GM10248 (cell line): ENCODE data around the gene DTX3.
A peak's percentile ranks its signal among the peaks of the same experiment; 100 is the strongest.
"Not testable (repeated sequence)": the region's sequence is repeated elsewhere in the genome, so short reads cannot be mapped to it uniquely, and the experiment has no call there.

Experiments
- CTCF ChIA-PET: fragments of 300-600 bp; sonication (Branson Sonifier 250); formaldehyde crosslinking; extraction: SDS; loops from one replicate; lab custom pipeline; 2021; ENCODE audit warnings: antibody characterized with exemption; lab: Yijun Ruan, JAX
- POLR2A ChIA-PET: fragments of 350-650 bp; sonication (Branson Sonifier 250); formaldehyde crosslinking; extraction: SDS; loops from one replicate; lab custom pipeline; 2020; ENCODE audit warnings: antibody characterized with exemption; lab: Yijun Ruan, JAX
- DNase-seq: peaks from one replicate; pipeline ENCODE4 v3.0.0; 2012; ENCODE audit errors: extremely low spot score
- TF ChIP-seq, protein P1 (sequence below): IDR thresholded peaks from 2 replicates; pipeline ENCODE4 v1.5.1; 2012; ENCODE audit warnings: mild to moderate bottlenecking, low read depth; ENCODE audit errors: extremely low read depth, missing control alignments, control extremely low read depth

DTX3 gene, protein sequence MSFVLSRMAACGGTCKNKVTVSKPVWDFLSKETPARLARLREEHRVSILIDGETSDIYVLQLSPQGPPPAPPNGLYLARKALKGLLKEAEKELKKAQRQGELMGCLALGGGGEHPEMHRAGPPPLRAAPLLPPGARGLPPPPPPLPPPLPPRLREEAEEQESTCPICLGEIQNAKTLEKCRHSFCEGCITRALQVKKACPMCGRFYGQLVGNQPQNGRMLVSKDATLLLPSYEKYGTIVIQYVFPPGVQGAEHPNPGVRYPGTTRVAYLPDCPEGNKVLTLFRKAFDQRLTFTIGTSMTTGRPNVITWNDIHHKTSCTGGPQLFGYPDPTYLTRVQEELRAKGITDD

DNA sequence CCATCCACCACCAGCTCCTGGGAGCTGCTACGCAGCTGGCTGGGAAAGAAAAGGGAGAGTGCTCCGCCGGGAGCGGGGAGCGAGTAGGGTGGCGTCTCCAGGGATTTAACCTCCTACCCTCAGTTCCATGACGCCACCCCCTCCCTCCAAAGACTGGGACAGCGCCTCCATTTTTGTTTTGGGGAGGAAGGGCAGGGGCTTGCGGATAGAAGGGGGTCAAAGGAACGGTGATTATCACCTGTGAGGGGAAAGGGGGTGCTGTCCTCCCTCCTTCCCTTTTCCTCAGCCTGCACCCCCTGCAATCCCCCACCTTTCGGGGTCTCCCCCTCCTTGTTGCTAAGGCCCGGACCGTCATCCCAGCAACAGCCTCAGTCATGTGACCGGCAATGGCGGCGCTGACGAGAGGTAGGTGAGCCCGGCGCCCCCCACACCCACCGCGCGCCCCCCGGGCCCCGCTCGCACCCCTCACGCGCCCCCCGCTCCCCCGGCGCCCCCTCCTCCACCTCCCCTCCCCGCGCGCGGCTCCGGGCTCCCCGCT is at the start of gene DTX3:
Gene DTX3 (plus strand): TSS at position 371 of the 538 bp plus-strand sequence. CDS start 1,694 bp downstream, outside the sequence.
- ChIA-PET POLR2A (no interaction called here), CTCF (interaction anchor here (1.2 to 6.0 kb wide), 2 partner anchors 18 to 21 kb away, joined by 3 to 45 read pairs; no protein-coding TSS in a partner anchor)
- peak; percentile 77 for DNase-seq
- TF ChIP-seq, protein P1, sequence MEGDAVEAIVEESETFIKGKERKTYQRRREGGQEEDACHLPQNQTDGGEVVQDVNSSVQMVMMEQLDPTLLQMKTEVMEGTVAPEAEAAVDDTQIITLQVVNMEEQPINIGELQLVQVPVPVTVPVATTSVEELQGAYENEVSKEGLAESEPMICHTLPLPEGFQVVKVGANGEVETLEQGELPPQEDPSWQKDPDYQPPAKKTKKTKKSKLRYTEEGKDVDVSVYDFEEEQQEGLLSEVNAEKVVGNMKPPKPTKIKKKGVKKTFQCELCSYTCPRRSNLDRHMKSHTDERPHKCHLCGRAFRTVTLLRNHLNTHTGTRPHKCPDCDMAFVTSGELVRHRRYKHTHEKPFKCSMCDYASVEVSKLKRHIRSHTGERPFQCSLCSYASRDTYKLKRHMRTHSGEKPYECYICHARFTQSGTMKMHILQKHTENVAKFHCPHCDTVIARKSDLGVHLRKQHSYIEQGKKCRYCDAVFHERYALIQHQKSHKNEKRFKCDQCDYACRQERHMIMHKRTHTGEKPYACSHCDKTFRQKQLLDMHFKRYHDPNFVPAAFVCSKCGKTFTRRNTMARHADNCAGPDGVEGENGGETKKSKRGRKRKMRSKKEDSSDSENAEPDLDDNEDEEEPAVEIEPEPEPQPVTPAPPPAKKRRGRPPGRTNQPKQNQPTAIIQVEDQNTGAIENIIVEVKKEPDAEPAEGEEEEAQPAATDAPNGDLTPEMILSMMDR: no peak

DNA sequence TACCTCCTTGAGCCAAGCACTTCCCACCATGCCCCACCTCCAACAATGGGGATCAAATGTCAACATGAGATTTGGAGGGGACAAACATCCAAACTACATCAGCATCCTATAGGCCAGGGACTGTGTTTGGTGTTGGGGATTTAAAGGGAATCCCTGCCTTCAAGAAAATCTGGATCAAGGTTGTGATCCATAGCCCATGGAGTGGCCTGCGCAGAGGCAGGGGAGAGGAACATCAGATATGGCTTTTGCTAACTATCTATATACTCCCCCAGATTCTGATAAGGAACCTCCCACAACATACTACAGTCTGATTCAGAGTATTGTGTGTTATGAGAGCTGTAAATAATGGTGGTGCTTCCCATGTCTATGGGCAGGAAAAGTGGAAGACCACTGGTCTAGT is 49.7 kb upstream of the DTX3 start:
- CTCF ChIA-PET: interaction anchor here (4.1 kb wide), 1 partner anchor 28 kb away, joined by 27 read pairs; no protein-coding TSS in a partner anchor

DNA sequence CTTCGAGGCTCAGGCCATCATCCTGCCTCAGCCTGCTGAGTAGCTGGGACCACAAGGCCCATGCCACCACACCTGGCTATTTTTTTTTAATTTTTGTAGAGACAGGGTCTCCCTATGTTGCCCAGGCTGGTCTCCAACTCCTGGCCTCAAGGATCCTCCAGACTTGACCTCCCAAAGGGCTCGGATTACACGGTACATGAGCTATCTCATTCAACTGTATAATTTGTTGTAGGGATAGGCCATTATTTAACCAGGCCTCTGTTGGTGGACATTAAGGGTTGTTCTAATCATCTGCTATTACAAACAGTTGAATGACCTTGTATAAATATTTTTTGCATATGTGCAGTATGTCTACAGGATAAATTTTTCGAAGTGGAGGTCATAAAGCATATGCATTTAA is 45.8 kb upstream of the DTX3 start:
- ChIA-PET CTCF (interaction anchor here (1.0 to 1.9 kb wide), 2 partner anchors 24 to 34 kb away, joined by 3 to 4 read pairs; no protein-coding TSS in a partner anchor), POLR2A (no interaction called here)
- DNase-seq: no peak
- TF ChIP-seq, protein P1: no peak

More for the DNA sequence above, 49.7 kb upstream of the DTX3 start:
- DNase-seq: no peak
- POLR2A ChIA-PET: no interaction called here
- TF ChIP-seq, protein P1: no peak

DNA sequence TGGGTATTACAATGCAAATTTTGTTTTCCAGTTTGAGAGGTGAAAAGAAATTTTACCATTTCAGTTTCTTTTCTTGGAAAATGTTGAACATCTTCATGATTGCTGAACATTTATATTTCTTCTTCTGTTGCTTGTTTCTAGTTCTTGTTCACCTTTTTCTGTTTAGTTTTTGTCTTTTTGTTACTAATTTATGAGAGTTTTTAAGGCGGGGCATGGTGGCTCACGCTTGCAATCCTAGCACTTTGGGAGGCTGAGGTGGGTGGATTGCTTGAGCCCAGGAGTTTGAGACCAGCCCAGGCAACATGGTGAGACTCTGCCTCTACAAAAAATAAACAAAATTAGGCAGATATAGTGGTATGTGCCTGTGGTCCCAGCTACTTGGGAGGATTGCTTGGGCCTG is 44.1 kb upstream of the DTX3 start:
- ChIA-PET CTCF (interaction anchor here (0.9 to 2.3 kb wide), 3 partner anchors 23 to 60 kb away, joined by 3 to 9 read pairs (median 4); no protein-coding TSS in a partner anchor), POLR2A (no interaction called here)
- TF ChIP-seq, protein P1: no peak
- DNase-seq: no peak

DNA sequence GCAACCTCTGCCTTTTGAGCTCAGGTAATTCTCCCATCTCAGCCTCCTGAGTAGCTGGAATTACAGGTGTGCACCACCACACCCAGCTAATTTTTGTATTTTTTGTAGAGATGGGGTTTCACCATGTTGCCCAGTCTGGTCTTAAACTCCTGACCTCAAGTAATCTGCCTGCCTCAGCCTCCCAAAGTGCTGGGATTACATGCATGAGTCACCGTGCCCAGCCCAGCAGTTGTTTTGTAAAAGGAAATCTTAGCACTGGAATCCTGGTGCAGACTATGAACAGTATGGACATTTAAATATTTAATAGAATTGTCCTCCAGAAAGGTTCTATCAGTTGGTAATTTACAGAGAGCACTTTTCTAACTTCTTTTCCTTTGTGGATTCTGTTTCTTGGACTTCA is 43.5 kb upstream of the DTX3 start:
- CTCF ChIA-PET: interaction anchor here (0.9 to 2.3 kb wide), 3 partner anchors 10 to 59 kb away, joined by 3 to 9 read pairs (median 4); no protein-coding TSS in a partner anchor
- POLR2A ChIA-PET, DNase-seq: not testable (repeated sequence)

DNA sequence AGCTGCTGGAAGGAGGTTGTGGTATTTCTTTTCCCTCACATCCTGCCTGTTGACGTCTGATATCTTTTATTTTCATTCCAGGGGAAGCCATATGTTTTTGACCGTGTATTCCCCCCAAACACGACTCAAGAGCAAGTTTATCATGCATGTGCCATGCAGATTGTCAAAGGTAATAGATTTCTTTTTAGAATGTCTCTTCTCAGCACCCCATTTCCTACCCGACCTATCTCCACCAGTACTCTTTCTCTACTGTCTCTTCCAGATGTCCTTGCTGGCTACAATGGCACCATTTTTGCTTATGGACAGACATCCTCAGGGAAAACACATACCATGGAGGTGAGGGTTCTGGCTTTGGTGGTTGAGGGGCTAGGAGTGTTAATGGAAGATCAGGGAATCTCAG is 41.3 kb upstream of the DTX3 start:
- POLR2A ChIA-PET: no interaction called here
- TF ChIP-seq, protein P1: no peak
- CTCF ChIA-PET: interaction anchor here (12.9 kb wide), 1 partner anchor 20 kb away, joined by 134 read pairs; no protein-coding TSS in a partner anchor
- no peak for DNase-seq
